ENCODE measurements around the gene DMXL2.
"Not testable (repeated sequence)": the region's sequence is repeated elsewhere in the genome, so short reads cannot be mapped to it uniquely, and the experiment has no call there.

DMXL2 gene

GRCh38 chr15:51438526-51438925, 184.0 kb downstream of the DMXL2 start:
- no peak for TF ChIP-seq CTCF (IDR thresholded peaks at IDR 0.05; ENCODE audit: low read depth, low read length)
- no peak overlapping the region for H3K4me3 ChIP-seq (ENCODE audit: low read depth, low read length)
- DNase-seq (ENCODE audit: low read depth, low spot score): no peak
- in situ Hi-C loops (cut with HindIII; ENCODE audit: low sequenced_read_pairs): no loop called here

DNA sequence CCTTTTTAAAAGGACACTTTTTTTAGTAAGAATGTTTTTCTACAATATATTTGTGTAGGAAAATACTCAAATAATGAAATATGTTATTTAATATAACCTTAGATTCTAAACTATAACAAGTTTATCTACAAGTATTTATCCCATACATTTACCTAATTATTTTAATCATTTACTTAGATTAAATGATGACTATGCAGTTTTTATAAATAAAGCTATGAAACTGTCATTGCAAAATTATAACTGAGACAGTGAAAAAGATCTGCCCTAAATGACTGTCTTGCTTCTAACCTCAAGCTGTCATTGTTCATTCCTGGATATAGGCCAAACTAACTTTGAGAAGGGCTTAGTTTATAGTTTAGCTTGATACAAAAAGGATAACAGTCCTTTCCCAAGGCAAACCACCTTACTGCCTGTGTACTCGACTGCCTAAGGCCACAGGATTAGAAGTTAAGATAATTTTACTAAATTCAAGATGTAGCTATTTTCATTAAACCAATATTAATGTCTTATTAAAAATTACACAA, 197.0 kb downstream of the DMXL2 start:
- in situ Hi-C loops (cut with HindIII; ENCODE audit: low sequenced_read_pairs): no loop called here
- DNase-seq (ENCODE audit: low read depth, low spot score): no peak
- no peak for TF ChIP-seq CTCF (IDR thresholded peaks at IDR 0.05; ENCODE audit: low read depth, low read length)
- no peak overlapping the region for H3K4me3 ChIP-seq (ENCODE audit: low read depth, low read length)

- H3K4me3 ChIP-seq (ENCODE audit: low read depth, low read length): no peak overlapping the region
- no peak for TF ChIP-seq CTCF (IDR thresholded peaks at IDR 0.05; ENCODE audit: low read depth, low read length)
- DNase-seq (ENCODE audit: low read depth, low spot score): no peak
- in situ Hi-C loops (cut with HindIII; ENCODE audit: low sequenced_read_pairs): no loop called here
Observed at GRCh38 chr15:51424780-51425179, 197.8 kb downstream of the DMXL2 start.

- H3K4me3 ChIP-seq (ENCODE audit: low read depth, low read length); in situ Hi-C loops (cut with HindIII; ENCODE audit: low sequenced_read_pairs); DNase-seq (ENCODE audit: low read depth, low spot score): not testable (repeated sequence)
Observed at GRCh38 chr15:51423040-51423439, 199.5 kb downstream of the DMXL2 start.

DNA sequence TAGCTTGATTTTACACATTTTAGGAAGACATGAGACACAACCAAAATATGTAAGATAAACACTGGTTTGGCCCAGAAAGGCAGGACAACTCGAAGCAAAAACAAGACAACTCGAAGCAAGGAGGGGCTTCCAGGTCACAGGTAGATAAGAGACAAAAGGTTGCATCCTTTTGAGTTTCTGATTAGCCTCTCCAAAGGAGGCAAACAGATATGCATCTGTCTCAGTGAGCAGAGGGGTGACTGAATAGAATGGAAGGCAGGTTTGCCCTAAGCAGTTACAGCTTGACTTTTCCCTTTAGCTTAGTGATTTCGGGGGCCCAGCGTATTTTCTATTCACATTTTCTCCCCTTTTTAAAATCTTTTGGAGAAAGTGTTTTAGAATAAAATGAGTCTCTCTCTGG, 206.4 kb downstream of the DMXL2 start:
- TF ChIP-seq CTCF (IDR thresholded peaks at IDR 0.05; ENCODE audit: low read depth, low read length): no peak
- no peak overlapping the region for H3K4me3 ChIP-seq (ENCODE audit: low read depth, low read length)
- in situ Hi-C loops (cut with HindIII; ENCODE audit: low sequenced_read_pairs): no loop called here
- no peak for DNase-seq (ENCODE audit: low read depth, low spot score)

- H3K4me3 ChIP-seq (ENCODE audit: low read depth, low read length): no peak overlapping the region
- no peak for TF ChIP-seq CTCF (IDR thresholded peaks at IDR 0.05; ENCODE audit: low read depth, low read length)
- DNase-seq (ENCODE audit: low read depth, low spot score): no peak
- in situ Hi-C loops (cut with HindIII; ENCODE audit: low sequenced_read_pairs): no loop called here
Observed at GRCh38 chr15:51414256-51414860, 208.2 kb downstream of the DMXL2 start.

- in situ Hi-C loops (cut with HindIII; ENCODE audit: low sequenced_read_pairs): no loop called here
- H3K4me3 ChIP-seq (ENCODE audit: low read depth, low read length): no peak overlapping the region
- DNase-seq (ENCODE audit: low read depth, low spot score): peak; percentile 10
- no peak for TF ChIP-seq CTCF (IDR thresholded peaks at IDR 0.05; ENCODE audit: low read depth, low read length)
Observed at GRCh38 chr15:51405693-51406523, 216.7 kb downstream of the DMXL2 start.

Measured in astrocyte of the spinal cord (primary cell).